ENCODE data around the gene STEAP3.

DNA sequence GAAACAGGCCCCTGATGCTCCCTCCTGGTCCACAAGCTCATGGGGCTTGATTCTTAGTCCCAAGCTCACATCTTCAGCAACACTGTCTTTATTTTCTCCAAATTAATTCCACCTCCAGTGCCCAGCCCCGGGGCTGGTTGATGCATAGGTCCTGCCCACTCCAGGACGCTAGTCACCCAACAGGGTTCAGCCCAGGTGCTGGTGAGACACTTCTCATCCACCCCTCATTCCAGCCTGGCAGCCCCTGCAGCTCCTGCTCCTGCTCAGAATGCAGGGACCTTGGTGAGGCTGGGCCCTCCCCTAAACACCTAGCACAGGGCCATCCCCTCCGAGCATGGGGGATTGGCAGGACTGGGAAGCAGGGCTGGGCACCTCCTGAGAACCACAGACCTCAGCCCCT is 25.7 kb downstream of the STEAP3 start:
- TF ChIP-seq TAF1 (IDR thresholded peaks at IDR 0.05; ENCODE audit: borderline replicate concordance, insufficient read depth, low read length) (no peak), POLR2AphosphoS5 (IDR thresholded peaks at IDR 0.05; ENCODE audit: low read depth, low read length) (no peak)

Data from PFSK-1 (cell line).